Liver (tissue), 9 donors: ENCODE measurements around the gene BEND3. TPM values are rescaled to one million over a fixed set of nuclear protein-coding genes. Genes with fewer than 3 reads are reported as not detected.
A peak's percentile ranks its signal among the peaks of the same experiment; 100 is the strongest.

Experiments used
- DNase-seq: peaks from one replicate; pipeline ENCODE4 v3.0.0-alpha.2; 2017; ENCODE audit warnings: low spot score
- H3K27ac ChIP-seq, 2 donors: one replicate each; pipeline ENCODE4 v1.7.0; 2013; ENCODE audit warnings: inconsistent platforms in 2 of 2, low read length in 2 of 2, control low read depth in 1 of 2, low read depth in 1 of 2, mild to moderate bottlenecking in 1 of 2
- H3K27me3 ChIP-seq, 4 donors: one replicate each; pipeline versions ENCODE4 v1.6.1 to v1.7.0; 2013; ENCODE audit warnings: low read length in 3 of 4, inconsistent platforms in 1 of 4, mild to moderate bottlenecking in 1 of 4, moderate library complexity in 1 of 4; ENCODE audit not compliant: control insufficient read depth in 4 of 4, insufficient read depth in 4 of 4
- H3K36me3 ChIP-seq, 4 donors: one replicate each; pipeline versions ENCODE4 v1.6.1 to v1.7.0; 2013; ENCODE audit warnings: low read length in 3 of 4, mild to moderate bottlenecking in 3 of 4, low read depth in 1 of 4, moderate library complexity in 1 of 4; ENCODE audit not compliant: control insufficient read depth in 4 of 4, insufficient read depth in 3 of 4
- H3K4me1 ChIP-seq, 4 donors: one replicate each; pipeline versions ENCODE4 v1.6.1 to v1.7.0; 2013; ENCODE audit warnings: low read length in 3 of 4, mild to moderate bottlenecking in 3 of 4, moderate library complexity in 1 of 4; ENCODE audit not compliant: control insufficient read depth in 4 of 4, insufficient read depth in 4 of 4
- H3K4me3 ChIP-seq, 3 donors: one replicate each; pipeline versions ENCODE4 v1.6.1 to v1.7.0; 2013; ENCODE audit warnings: low read length in 3 of 3, control low read depth in 1 of 3, low read depth in 1 of 3, mild to moderate bottlenecking in 1 of 3
- H3K9ac ChIP-seq, 2 donors: one replicate each; pipeline ENCODE4 v1.7.0; 2013; ENCODE audit warnings: low read length in 2 of 2, mild to moderate bottlenecking in 2 of 2, moderate library complexity in 2 of 2, control low read depth in 1 of 2, low read depth in 1 of 2
- H3K9me3 ChIP-seq, 4 donors: one replicate each; pipeline versions ENCODE4 v1.6.1 to v1.7.0; 2013; ENCODE audit warnings: low read length in 3 of 4; ENCODE audit not compliant: control insufficient read depth in 4 of 4
- EGR1 ChIP-seq, 2 donors: IDR thresholded peaks; 2 replicates each; pipeline ENCODE4 v1.6.1; 2016 to 2018; ENCODE audit warnings: antibody characterized with exemption in 2 of 2, low read depth in 2 of 2
- FOXA1 ChIP-seq: IDR thresholded peaks from 2 replicates; pipeline ENCODE4 v1.6.1; 2016; ENCODE audit warnings: antibody characterized with exemption
- FOXA2 ChIP-seq: IDR thresholded peaks from 2 replicates; pipeline ENCODE4 v1.6.1; 2016; ENCODE audit warnings: antibody characterized with exemption
- GABPA ChIP-seq, 2 donors: IDR thresholded peaks in 1 of 2; conservative IDR thresholded peaks in 1 of 2; 2 replicates each; pipeline ENCODE4 v1.6.1; 2016; ENCODE audit warnings: antibody characterized with exemption in 2 of 2, mild to moderate bottlenecking in 1 of 2, moderate library complexity in 1 of 2
- HNF4A ChIP-seq, 2 donors: conservative IDR thresholded peaks; 2 replicates each; pipeline ENCODE4 v1.6.1; 2016; ENCODE audit warnings: antibody characterized with exemption in 2 of 2, mild to moderate bottlenecking in 2 of 2
- HNF4G ChIP-seq: IDR thresholded peaks from 2 replicates; pipeline ENCODE4 v1.6.1; 2016; ENCODE audit warnings: antibody characterized with exemption
- JUND ChIP-seq, 2 donors: IDR thresholded peaks; 2 replicates each; pipeline ENCODE4 v1.6.1; 2016; ENCODE audit warnings: antibody characterized with exemption in 2 of 2
- NR2F2 ChIP-seq: IDR thresholded peaks from 2 replicates; pipeline ENCODE4 v1.6.1; 2016; ENCODE audit warnings: antibody characterized with exemption
- RAD21 ChIP-seq, 2 donors: IDR thresholded peaks; 2 replicates each; pipeline ENCODE4 v1.6.1; 2016; ENCODE audit warnings: antibody characterized with exemption in 2 of 2, mild to moderate bottlenecking in 2 of 2
- RXRA ChIP-seq, 2 donors: IDR thresholded peaks; 2 replicates each; pipeline ENCODE4 v1.6.1; 2017 to 2018; ENCODE audit warnings: antibody characterized with exemption in 2 of 2, mild to moderate bottlenecking in 1 of 2
- TAF1 ChIP-seq: conservative IDR thresholded peaks from 2 replicates; pipeline ENCODE4 v1.6.1; 2016; ENCODE audit warnings: antibody characterized with exemption, mild to moderate bottlenecking
- YY1 ChIP-seq: IDR thresholded peaks from 2 replicates; pipeline ENCODE4 v1.6.1; 2016; ENCODE audit warnings: antibody characterized with exemption, mild to moderate bottlenecking
- WGBS: extraction: QIAGEN DNeasy Blood & Tissue Kit; methylation state at CpG from one replicate; pipeline ENCODE4 v1.1.7; 2013; 5-methylcytosine and 5-hydroxymethylcytosine counted together
- polyA plus RNA-seq, 2 donors: library from polyadenylated mRNA; stranded (reverse) in 1 of 2; unstranded in 1 of 2; fragments of 200-250 nt in 1 of 2; fragments of >200 nt in 1 of 2; fragmentation: Nextera tagmentation in 1 of 2; extraction: Ambion mirVana in 1 of 2; gene quantifications; one replicate each; pipeline versions ENCODE4 v1.2.1 to v1.2.3, GENCODE V29; 2013 to 2015
- total RNA-seq, 2 donors: library from RNA; depleted of rRNA; stranded (reverse); fragments of >200 nt; gene quantifications; one replicate each; pipeline ENCODE4 v1.2.3, GENCODE V29; 2014
- TF ChIP-seq, protein P1 (sequence below): IDR thresholded peaks from 2 replicates; pipeline ENCODE4 v1.6.1; 2016; ENCODE audit warnings: antibody characterized with exemption, mild to moderate bottlenecking
- TF ChIP-seq, protein P2 (sequence below): fragments of 150-350 bp; IDR thresholded peaks from 2 replicates; pipeline ENCODE4 v1.5.1; 2017; ENCODE audit warnings: improper control_type of control experiment, low read depth, low read length; ENCODE audit not compliant: missing input control
- TF ChIP-seq, protein P3 (sequence below): IDR thresholded peaks from 2 replicates; pipeline ENCODE4 v1.6.1; 2016; ENCODE audit warnings: antibody characterized with exemption
- TF ChIP-seq, protein P4 (sequence below): IDR thresholded peaks from 2 replicates; pipeline ENCODE4 v1.6.1; 2016; ENCODE audit warnings: antibody characterized with exemption
- donor health status: healthy.
- donor health status: healthy.
- donor health status: healthy.
- donor health status: healthy.
- donor health status: healthy.

BEND3 gene
- total and polyA plus RNA-seq, 4 donors: 0.47 to 1.7 (median 1.2) TPM

DNA sequence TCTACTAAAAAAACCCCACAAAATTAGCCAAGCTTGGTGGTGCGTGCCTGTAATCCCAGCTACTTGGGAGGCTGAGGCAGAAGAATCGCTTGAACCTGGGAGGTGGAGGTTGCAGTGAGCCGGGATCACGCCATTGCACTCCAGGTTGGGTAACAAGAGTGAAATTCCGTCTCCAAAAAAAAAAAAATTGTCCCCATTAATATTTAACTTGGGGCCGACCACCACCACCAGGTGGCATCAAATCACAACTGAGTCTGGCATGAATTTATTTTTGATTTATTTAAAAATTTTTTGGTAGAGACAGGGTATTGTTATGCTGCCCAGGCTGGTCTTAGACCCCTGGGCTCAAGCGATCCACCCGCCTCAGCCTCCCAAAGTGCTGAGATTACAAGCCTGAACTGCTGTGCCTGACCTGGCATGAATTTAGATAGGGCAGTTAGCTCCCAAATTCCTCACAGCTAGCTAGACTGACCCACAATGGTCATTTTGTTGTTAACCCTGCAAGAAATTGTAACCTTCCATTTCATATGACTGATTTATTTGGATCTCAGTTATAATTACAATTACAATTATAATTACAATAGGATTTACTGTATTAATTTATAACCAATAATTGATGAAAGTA, 17.1 kb upstream of the BEND3 start:
- TF ChIP-seq, protein P1, sequence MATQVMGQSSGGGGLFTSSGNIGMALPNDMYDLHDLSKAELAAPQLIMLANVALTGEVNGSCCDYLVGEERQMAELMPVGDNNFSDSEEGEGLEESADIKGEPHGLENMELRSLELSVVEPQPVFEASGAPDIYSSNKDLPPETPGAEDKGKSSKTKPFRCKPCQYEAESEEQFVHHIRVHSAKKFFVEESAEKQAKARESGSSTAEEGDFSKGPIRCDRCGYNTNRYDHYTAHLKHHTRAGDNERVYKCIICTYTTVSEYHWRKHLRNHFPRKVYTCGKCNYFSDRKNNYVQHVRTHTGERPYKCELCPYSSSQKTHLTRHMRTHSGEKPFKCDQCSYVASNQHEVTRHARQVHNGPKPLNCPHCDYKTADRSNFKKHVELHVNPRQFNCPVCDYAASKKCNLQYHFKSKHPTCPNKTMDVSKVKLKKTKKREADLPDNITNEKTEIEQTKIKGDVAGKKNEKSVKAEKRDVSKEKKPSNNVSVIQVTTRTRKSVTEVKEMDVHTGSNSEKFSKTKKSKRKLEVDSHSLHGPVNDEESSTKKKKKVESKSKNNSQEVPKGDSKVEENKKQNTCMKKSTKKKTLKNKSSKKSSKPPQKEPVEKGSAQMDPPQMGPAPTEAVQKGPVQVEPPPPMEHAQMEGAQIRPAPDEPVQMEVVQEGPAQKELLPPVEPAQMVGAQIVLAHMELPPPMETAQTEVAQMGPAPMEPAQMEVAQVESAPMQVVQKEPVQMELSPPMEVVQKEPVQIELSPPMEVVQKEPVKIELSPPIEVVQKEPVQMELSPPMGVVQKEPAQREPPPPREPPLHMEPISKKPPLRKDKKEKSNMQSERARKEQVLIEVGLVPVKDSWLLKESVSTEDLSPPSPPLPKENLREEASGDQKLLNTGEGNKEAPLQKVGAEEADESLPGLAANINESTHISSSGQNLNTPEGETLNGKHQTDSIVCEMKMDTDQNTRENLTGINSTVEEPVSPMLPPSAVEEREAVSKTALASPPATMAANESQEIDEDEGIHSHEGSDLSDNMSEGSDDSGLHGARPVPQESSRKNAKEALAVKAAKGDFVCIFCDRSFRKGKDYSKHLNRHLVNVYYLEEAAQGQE: no peak
- TF ChIP-seq JUND (IDR thresholded peaks at IDR 0.05) (no peak), FOXA1 (no peak), YY1 (no peak), NR2F2 (no peak), RAD21 (IDR thresholded peaks at IDR 0.05) (peak; percentile 42 to 64), RXRA (IDR thresholded peaks at IDR 0.05) (no peak), HNF4A (conservative IDR thresholded peaks at IDR 0.05) (no peak)
- TF ChIP-seq, protein P2, sequence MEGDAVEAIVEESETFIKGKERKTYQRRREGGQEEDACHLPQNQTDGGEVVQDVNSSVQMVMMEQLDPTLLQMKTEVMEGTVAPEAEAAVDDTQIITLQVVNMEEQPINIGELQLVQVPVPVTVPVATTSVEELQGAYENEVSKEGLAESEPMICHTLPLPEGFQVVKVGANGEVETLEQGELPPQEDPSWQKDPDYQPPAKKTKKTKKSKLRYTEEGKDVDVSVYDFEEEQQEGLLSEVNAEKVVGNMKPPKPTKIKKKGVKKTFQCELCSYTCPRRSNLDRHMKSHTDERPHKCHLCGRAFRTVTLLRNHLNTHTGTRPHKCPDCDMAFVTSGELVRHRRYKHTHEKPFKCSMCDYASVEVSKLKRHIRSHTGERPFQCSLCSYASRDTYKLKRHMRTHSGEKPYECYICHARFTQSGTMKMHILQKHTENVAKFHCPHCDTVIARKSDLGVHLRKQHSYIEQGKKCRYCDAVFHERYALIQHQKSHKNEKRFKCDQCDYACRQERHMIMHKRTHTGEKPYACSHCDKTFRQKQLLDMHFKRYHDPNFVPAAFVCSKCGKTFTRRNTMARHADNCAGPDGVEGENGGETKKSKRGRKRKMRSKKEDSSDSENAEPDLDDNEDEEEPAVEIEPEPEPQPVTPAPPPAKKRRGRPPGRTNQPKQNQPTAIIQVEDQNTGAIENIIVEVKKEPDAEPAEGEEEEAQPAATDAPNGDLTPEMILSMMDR: peak; percentile 18
- TF ChIP-seq, protein P3, sequence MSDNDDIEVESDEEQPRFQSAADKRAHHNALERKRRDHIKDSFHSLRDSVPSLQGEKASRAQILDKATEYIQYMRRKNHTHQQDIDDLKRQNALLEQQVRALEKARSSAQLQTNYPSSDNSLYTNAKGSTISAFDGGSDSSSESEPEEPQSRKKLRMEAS: no peak

DNA sequence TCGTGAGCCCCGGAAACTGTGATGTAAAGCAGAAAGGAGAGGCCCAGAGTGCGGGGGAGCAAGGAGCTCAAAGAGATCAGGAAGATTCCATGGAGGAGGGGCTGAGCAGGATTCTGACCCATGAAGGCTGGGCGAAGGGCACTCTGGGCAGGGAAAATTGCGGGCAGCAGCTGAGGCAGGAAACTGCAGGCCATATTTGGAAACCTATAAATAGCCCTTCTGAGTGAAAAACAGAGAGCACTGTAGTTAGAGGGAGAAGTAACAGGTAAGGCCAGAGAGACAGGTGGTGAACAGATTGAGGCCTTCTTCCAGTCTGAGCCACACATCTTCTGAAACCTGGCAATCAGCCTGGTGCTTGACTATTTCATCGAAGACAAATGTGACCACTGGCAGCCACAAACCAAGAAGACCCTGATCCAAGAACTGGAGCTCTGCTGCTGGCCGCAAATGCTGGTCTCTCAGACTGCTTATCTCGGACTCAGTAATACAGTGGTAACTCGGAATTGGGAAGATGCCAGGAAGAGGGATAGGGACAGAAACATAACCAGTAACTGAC, 14.1 kb upstream of the BEND3 start:
- DNase-seq: no peak
- Histone ChIP-seq H3K27me3 (no peaks in the 10 kb centered on the region), H3K36me3 (no peaks in the 10 kb centered on the region), H3K9me3 (no peaks in the 10 kb centered on the region), H3K4me3 (no peak overlapping the region), H3K4me1 (peaks cover 0 to 2% (median 0%) of the 10 kb centered on the region in 4 donors), H3K27ac (no peak overlapping the region), H3K9ac (no peak overlapping the region)
- WGBS: 81% methylated on average over 9 of the region's 9 CpGs
- TF ChIP-seq GABPA (IDR thresholded peaks at IDR 0.05 in 1 of 2, conservative IDR thresholded peaks at IDR 0.05 in 1 of 2) (no peak), TAF1 (no peak), FOXA1 (no peak), YY1 (no peak), RXRA (IDR thresholded peaks at IDR 0.05) (no peak), EGR1 (IDR thresholded peaks at IDR 0.05; ENCODE audit: low read depth in 2 of 2) (no peak), HNF4G (no peak), RAD21 (IDR thresholded peaks at IDR 0.05) (no peak), FOXA2 (no peak)
- TF ChIP-seq, protein P3: no peak
- TF ChIP-seq, protein P1: no peak
- TF ChIP-seq, protein P2: no peak
- TF ChIP-seq, protein P4, sequence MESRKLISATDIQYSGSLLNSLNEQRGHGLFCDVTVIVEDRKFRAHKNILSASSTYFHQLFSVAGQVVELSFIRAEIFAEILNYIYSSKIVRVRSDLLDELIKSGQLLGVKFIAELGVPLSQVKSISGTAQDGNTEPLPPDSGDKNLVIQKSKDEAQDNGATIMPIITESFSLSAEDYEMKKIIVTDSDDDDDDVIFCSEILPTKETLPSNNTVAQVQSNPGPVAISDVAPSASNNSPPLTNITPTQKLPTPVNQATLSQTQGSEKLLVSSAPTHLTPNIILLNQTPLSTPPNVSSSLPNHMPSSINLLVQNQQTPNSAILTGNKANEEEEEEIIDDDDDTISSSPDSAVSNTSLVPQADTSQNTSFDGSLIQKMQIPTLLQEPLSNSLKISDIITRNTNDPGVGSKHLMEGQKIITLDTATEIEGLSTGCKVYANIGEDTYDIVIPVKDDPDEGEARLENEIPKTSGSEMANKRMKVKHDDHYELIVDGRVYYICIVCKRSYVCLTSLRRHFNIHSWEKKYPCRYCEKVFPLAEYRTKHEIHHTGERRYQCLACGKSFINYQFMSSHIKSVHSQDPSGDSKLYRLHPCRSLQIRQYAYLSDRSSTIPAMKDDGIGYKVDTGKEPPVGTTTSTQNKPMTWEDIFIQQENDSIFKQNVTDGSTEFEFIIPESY: no peak

More for the DNA sequence above, 17.1 kb upstream of the BEND3 start:
- Histone ChIP-seq H3K27me3 (no peaks in the 10 kb centered on the region), H3K27ac (no peak overlapping the region), H3K4me3 (no peak overlapping the region), H3K9me3 (no peaks in the 10 kb centered on the region), H3K4me1 (peaks cover 0 to 2% (median 0%) of the 10 kb centered on the region in 4 donors), H3K36me3 (no peaks in the 10 kb centered on the region), H3K9ac (no peak overlapping the region)
- peak; percentile 40 for DNase-seq
- WGBS: 43% methylated on average over 8 of the region's 8 CpGs
